ENCODE results near the gene FAM222B. TPM values are rescaled to one million over a fixed set of nuclear protein-coding genes. Genes with fewer than 3 reads are reported as not detected.

Gene FAM222B
- total RNA-seq, 1 experiment from 2014 or later: 39.5 TPM

GRCh38 chr17:28743243-28744103 lies 99.1 kb downstream of the FAM222B start, which contains the start of gene TRAF4:
TRAF4 (plus strand) TSS chr17:28744011; CDS start chr17:28744113, 102 bp downstream.
- Mint-ChIP-seq H3K36me3 (ENCODE audit: insufficient read depth, unreplicated experiment) (peaks cover 66% of the 10 kb centered on the region), H3K27me3 (ENCODE audit: insufficient read depth, unreplicated experiment) (no peaks in the 10 kb centered on the region), H3K27ac (ENCODE audit: unreplicated experiment) (peak within 1 kb of the TSS; percentile 96), H3K9me3 (ENCODE audit: unreplicated experiment) (no peaks in the 10 kb centered on the region), H3K4me1 (ENCODE audit: low read depth, unreplicated experiment) (peaks cover 12% of the 10 kb centered on the region), H3K4me3 (ENCODE audit: unreplicated experiment) (peak within 1 kb of the TSS; percentile 95)
- H3K27me3 ChIP-seq (replicated peaks; ENCODE audit: control insufficient read depth, insufficient read depth, low read length): no peaks in the 10 kb centered on the region
- TSS peak; percentile 73 for BruUV-seq (replicated peaks)
- peaks cover 14% of the 10 kb centered on the region for H3K36me3 ChIP-seq (ENCODE audit: control insufficient read depth, insufficient read depth, low read length)
- H3K4me1 ChIP-seq: peaks cover 40% of the 10 kb centered on the region
- no peaks in the 10 kb centered on the region for H3K9me3 ChIP-seq
- DNase-seq: peak; percentile 83 to 89
- H3K4me3 ChIP-seq (ENCODE audit: low read depth, low read length): peak within 1 kb of the TSS; percentile 68
- intact Hi-C loops (cut with micrococcal nuclease; ENCODE audit: unreplicated experiment): loop anchor here (1.0 to 5.0 kb wide), 3 partner anchors 16 to 209 kb away; partner anchors contain the start of gene PHF12
- TF ChIP-seq CTCF (IDR thresholded peaks at IDR 0.05; ENCODE audit: insufficient read depth in 1 of 2, low read depth in 1 of 2, low read length in 1 of 2, severe bottlenecking in 1 of 2, unreplicated experiment in 1 of 2): peak in 1 of 2 experiments; percentile 18
- ChIA-PET CTCF (interaction anchor here (0.7 to 2.6 kb wide), 5 partner anchors 16 to 1991 kb away, joined by 3 to 54 read pairs (median 5); partner anchors contain the start of genes BLTP2, NEK8, RPL23A and TLCD1), POLR2A (interaction anchor here (0.7 to 8.1 kb wide), 6 partner anchors 16 to 208 kb away, joined by 3 to 165 read pairs (median 7); partner anchors contain the start of genes NEK8, PHF12, RPL23A and SDF2)

- H3K4me1 Mint-ChIP-seq (ENCODE audit: low read depth, unreplicated experiment): peaks cover 6% of the 10 kb centered on the region
- no TSS peak for BruUV-seq (replicated peaks)
- H3K36me3 Mint-ChIP-seq (ENCODE audit: insufficient read depth, unreplicated experiment): peaks cover 47% of the 10 kb centered on the region
- no peak for TF ChIP-seq CTCF (IDR thresholded peaks at IDR 0.05; ENCODE audit: insufficient read depth in 1 of 2, low read depth in 1 of 2, low read length in 1 of 2, severe bottlenecking in 1 of 2, unreplicated experiment in 1 of 2)
- H3K27me3 Mint-ChIP-seq (ENCODE audit: insufficient read depth, unreplicated experiment): no peaks in the 10 kb centered on the region
- POLR2A ChIA-PET: interaction anchor here (6.4 to 8.1 kb wide), 2 partner anchors 14 to 22 kb away, joined by 52 to 165 read pairs; partner anchors contain the start of genes NEK8, RPL23A and TLCD1
- Histone ChIP-seq H3K4me3 (ENCODE audit: low read depth, low read length) (no peak overlapping the region), H3K36me3 (ENCODE audit: control insufficient read depth, insufficient read depth, low read length) (no peaks in the 10 kb centered on the region; the same call in 1 of the 2 replicates), H3K27me3 (replicated peaks; ENCODE audit: control insufficient read depth, insufficient read depth, low read length) (no peaks in the 10 kb centered on the region), H3K9me3 (no peaks in the 10 kb centered on the region), H3K4me1 (peaks cover 25% of the 10 kb centered on the region)
- intact Hi-C loops (cut with micrococcal nuclease; ENCODE audit: unreplicated experiment): loop anchor here (5.0 kb wide), 1 partner anchor 211 kb away; the partner anchor contains the start of gene PHF12
- peak overlapping the region; percentile 96 for H3K27ac Mint-ChIP-seq (ENCODE audit: unreplicated experiment)
- no peak overlapping the region for H3K4me3 Mint-ChIP-seq (ENCODE audit: unreplicated experiment)
- no peak for DNase-seq
- CTCF ChIA-PET: interaction anchor here (2.6 kb wide), 1 partner anchor 14 kb away, joined by 54 read pairs; the partner anchor contains the start of genes NEK8 and TLCD1
- H3K9me3 Mint-ChIP-seq (ENCODE audit: unreplicated experiment): no peaks in the 10 kb centered on the region
Observed at GRCh38 chr17:28741358-28742349, 100.9 kb downstream of the FAM222B start.

All from Caco-2 (cell line).